ENCODE results near the gene GPR39.

GRCh38 chr2:132515010-132515409, 98.4 kb downstream of the GPR39 start:
- TF ChIP-seq CTCF (IDR thresholded peaks at IDR 0.05) (no peak), POLR2A (IDR thresholded peaks at IDR 0.05) (no peak)

Measured in Peyer's patch (tissue), 4 donors.